ENCODE results near the gene RAI14.
A peak's percentile ranks its signal among the peaks of the same experiment; 100 is the strongest.
"Not testable (repeated sequence)": the region's sequence is repeated elsewhere in the genome, so short reads cannot be mapped to it uniquely, and the experiment has no call there.

Gene RAI14

DNA sequence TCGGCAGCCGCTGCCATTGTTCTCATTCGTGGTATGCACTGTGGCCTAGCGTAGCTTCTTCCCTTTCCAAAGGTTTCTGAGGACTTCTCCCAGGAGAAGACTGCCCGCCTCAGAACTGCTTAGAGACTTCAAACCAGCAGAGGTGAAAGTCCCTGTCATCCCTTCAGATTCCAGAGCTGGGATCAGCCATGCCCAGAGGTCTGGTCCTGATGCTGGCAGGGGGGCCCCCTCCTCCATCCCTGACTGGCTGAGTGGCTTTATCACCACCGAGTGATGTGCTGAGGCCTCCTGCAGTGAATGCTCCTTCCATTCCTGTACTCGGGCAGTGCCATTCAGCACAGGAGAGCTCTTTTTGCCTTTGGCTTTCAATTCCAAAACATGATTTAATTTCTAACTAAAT, 174.7 kb downstream of the RAI14 start:
- H3K9me3 ChIP-seq (ENCODE audit: control insufficient read depth in 2 of 2, low read length in 2 of 2); H3K4me1 ChIP-seq (ENCODE audit: control insufficient read depth in 2 of 2, insufficient read depth in 2 of 2, low read length in 2 of 2); H3K9ac ChIP-seq (ENCODE audit: low read depth in 1 of 2, low read length in 2 of 2); H3K4me3 ChIP-seq (ENCODE audit: low read length in 2 of 2); H3K27me3 ChIP-seq (ENCODE audit: control insufficient read depth in 2 of 2, insufficient read depth in 2 of 2, low read length in 2 of 2); H3K27ac ChIP-seq (ENCODE audit: low read depth in 2 of 2, low read length in 2 of 2); H3K36me3 ChIP-seq (ENCODE audit: control insufficient read depth in 2 of 2, insufficient read depth in 2 of 2, low read length in 2 of 2): not testable (repeated sequence)

GRCh38 chr5:34831303-34831702, 175.2 kb downstream of the RAI14 start:
- no peaks in the 10 kb centered on the region for H3K9me3 ChIP-seq (ENCODE audit: control insufficient read depth in 2 of 2, low read length in 2 of 2)
- no peak overlapping the region for H3K27ac ChIP-seq (ENCODE audit: low read depth in 2 of 2, low read length in 2 of 2)
- no peak overlapping the region for H3K4me3 ChIP-seq (ENCODE audit: low read length in 2 of 2)
- no peaks in the 10 kb centered on the region for H3K4me1 ChIP-seq (ENCODE audit: control insufficient read depth in 2 of 2, insufficient read depth in 2 of 2, low read length in 2 of 2)
- no peak overlapping the region for H3K9ac ChIP-seq (ENCODE audit: low read depth in 1 of 2, low read length in 2 of 2)
- peaks cover 3 to 4% of the 10 kb centered on the region in 2 donors for H3K36me3 ChIP-seq (ENCODE audit: control insufficient read depth in 2 of 2, insufficient read depth in 2 of 2, low read length in 2 of 2)
- no peaks in the 10 kb centered on the region for H3K27me3 ChIP-seq (ENCODE audit: control insufficient read depth in 2 of 2, insufficient read depth in 2 of 2, low read length in 2 of 2)

GRCh38 chr5:34832568-34832967, 176.4 kb downstream of the RAI14 start:
- Histone ChIP-seq H3K4me1 (ENCODE audit: control insufficient read depth in 2 of 2, insufficient read depth in 2 of 2, low read length in 2 of 2) (no peaks in the 10 kb centered on the region), H3K4me3 (ENCODE audit: low read length in 2 of 2) (no peak overlapping the region), H3K27me3 (ENCODE audit: control insufficient read depth in 2 of 2, insufficient read depth in 2 of 2, low read length in 2 of 2) (no peaks in the 10 kb centered on the region), H3K27ac (ENCODE audit: low read depth in 2 of 2, low read length in 2 of 2) (no peak overlapping the region), H3K9me3 (ENCODE audit: control insufficient read depth in 2 of 2, low read length in 2 of 2) (no peaks in the 10 kb centered on the region), H3K9ac (ENCODE audit: low read depth in 1 of 2, low read length in 2 of 2) (no peak overlapping the region), H3K36me3 (ENCODE audit: control insufficient read depth in 2 of 2, insufficient read depth in 2 of 2, low read length in 2 of 2) (no peaks in the 10 kb centered on the region)

GRCh38 chr5:34833090-34833489, 177.0 kb downstream of the RAI14 start:
- H3K4me1 ChIP-seq (ENCODE audit: control insufficient read depth in 2 of 2, insufficient read depth in 2 of 2, low read length in 2 of 2) = no peaks in the 10 kb centered on the region
- no peaks in the 10 kb centered on the region for H3K27me3 ChIP-seq (ENCODE audit: control insufficient read depth in 2 of 2, insufficient read depth in 2 of 2, low read length in 2 of 2)
- no peak overlapping the region for H3K27ac ChIP-seq (ENCODE audit: low read depth in 2 of 2, low read length in 2 of 2)
- no peak overlapping the region for H3K4me3 ChIP-seq (ENCODE audit: low read length in 2 of 2)
- H3K36me3 ChIP-seq (ENCODE audit: control insufficient read depth in 2 of 2, insufficient read depth in 2 of 2, low read length in 2 of 2) = no peaks in the 10 kb centered on the region
- no peak overlapping the region for H3K9ac ChIP-seq (ENCODE audit: low read depth in 1 of 2, low read length in 2 of 2)
- H3K9me3 ChIP-seq (ENCODE audit: control insufficient read depth in 2 of 2, low read length in 2 of 2) = no peaks in the 10 kb centered on the region

- Histone ChIP-seq H3K4me1 (ENCODE audit: control insufficient read depth in 2 of 2, insufficient read depth in 2 of 2, low read length in 2 of 2) (peaks cover 0 to 4% of the 10 kb centered on the region in 2 donors), H3K36me3 (ENCODE audit: control insufficient read depth in 2 of 2, insufficient read depth in 2 of 2, low read length in 2 of 2) (no peaks in the 10 kb centered on the region), H3K27me3 (ENCODE audit: control insufficient read depth in 2 of 2, insufficient read depth in 2 of 2, low read length in 2 of 2) (no peaks in the 10 kb centered on the region), H3K9me3 (ENCODE audit: control insufficient read depth in 2 of 2, low read length in 2 of 2) (no peaks in the 10 kb centered on the region), H3K9ac (ENCODE audit: low read depth in 1 of 2, low read length in 2 of 2) (no peak overlapping the region), H3K27ac (ENCODE audit: low read depth in 2 of 2, low read length in 2 of 2) (no peak overlapping the region), H3K4me3 (ENCODE audit: low read length in 2 of 2) (no peak overlapping the region)
These were observed 178.1 kb downstream of the RAI14 start for GRCh38 chr5:34833976-34834793.

DNA sequence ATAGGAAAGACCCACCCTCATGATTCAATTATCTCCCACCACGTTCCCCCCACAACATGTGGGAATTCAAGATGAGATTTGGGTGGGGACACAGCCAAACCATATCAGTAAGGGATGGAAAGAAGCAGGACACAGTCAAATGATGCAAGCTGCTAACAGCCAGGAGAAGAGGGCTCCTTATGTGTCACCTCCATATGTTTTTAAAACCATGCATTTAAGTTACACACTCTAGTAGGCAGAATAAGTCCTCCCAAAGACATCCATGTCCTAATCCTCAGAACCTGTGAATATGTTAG, 178.6 kb downstream of the RAI14 start:
- H3K4me3 ChIP-seq (ENCODE audit: low read length in 2 of 2) = no peak overlapping the region
- H3K4me1 ChIP-seq (ENCODE audit: control insufficient read depth in 2 of 2, insufficient read depth in 2 of 2, low read length in 2 of 2) = peaks cover 0 to 8% of the 10 kb centered on the region in 2 donors
- no peaks in the 10 kb centered on the region for H3K27me3 ChIP-seq (ENCODE audit: control insufficient read depth in 2 of 2, insufficient read depth in 2 of 2, low read length in 2 of 2)
- H3K9ac ChIP-seq (ENCODE audit: low read depth in 1 of 2, low read length in 2 of 2) = no peak overlapping the region
- H3K36me3 ChIP-seq (ENCODE audit: control insufficient read depth in 2 of 2, insufficient read depth in 2 of 2, low read length in 2 of 2) = no peaks in the 10 kb centered on the region
- H3K9me3 ChIP-seq (ENCODE audit: control insufficient read depth in 2 of 2, low read length in 2 of 2) = no peaks in the 10 kb centered on the region
- no peak overlapping the region for H3K27ac ChIP-seq (ENCODE audit: low read depth in 2 of 2, low read length in 2 of 2)

- H3K27me3 ChIP-seq (ENCODE audit: control insufficient read depth in 2 of 2, insufficient read depth in 2 of 2, low read length in 2 of 2) = no peaks in the 10 kb centered on the region
- H3K9ac ChIP-seq (ENCODE audit: low read depth in 1 of 2, low read length in 2 of 2) = no peak overlapping the region
- no peaks in the 10 kb centered on the region for H3K9me3 ChIP-seq (ENCODE audit: control insufficient read depth in 2 of 2, low read length in 2 of 2)
- no peaks in the 10 kb centered on the region for H3K36me3 ChIP-seq (ENCODE audit: control insufficient read depth in 2 of 2, insufficient read depth in 2 of 2, low read length in 2 of 2)
- no peak overlapping the region for H3K27ac ChIP-seq (ENCODE audit: low read depth in 2 of 2, low read length in 2 of 2)
- peaks cover 0 to 8% of the 10 kb centered on the region in 2 donors for H3K4me1 ChIP-seq (ENCODE audit: control insufficient read depth in 2 of 2, insufficient read depth in 2 of 2, low read length in 2 of 2)
- no peak overlapping the region for H3K4me3 ChIP-seq (ENCODE audit: low read length in 2 of 2)
These were observed 179.5 kb downstream of the RAI14 start for GRCh38 chr5:34835664-34836063.

- Histone ChIP-seq H3K9me3 (ENCODE audit: control insufficient read depth in 2 of 2, low read length in 2 of 2) (no peaks in the 10 kb centered on the region), H3K4me3 (ENCODE audit: low read length in 2 of 2) (peak within 1 kb of the TSS; percentile 86 to 98), H3K9ac (ENCODE audit: low read depth in 1 of 2, low read length in 2 of 2) (peak within 1 kb of the TSS; percentile 42 to 70), H3K4me1 (ENCODE audit: control insufficient read depth in 2 of 2, insufficient read depth in 2 of 2, low read length in 2 of 2) (peaks cover 0 to 8% of the 10 kb centered on the region in 2 donors), H3K36me3 (ENCODE audit: control insufficient read depth in 2 of 2, insufficient read depth in 2 of 2, low read length in 2 of 2) (no peaks in the 10 kb centered on the region), H3K27me3 (ENCODE audit: control insufficient read depth in 2 of 2, insufficient read depth in 2 of 2, low read length in 2 of 2) (no peaks in the 10 kb centered on the region), H3K27ac (ENCODE audit: low read depth in 2 of 2, low read length in 2 of 2) (peak within 1 kb of the TSS; percentile 70 to 78)
These were observed 182.9 kb downstream of the RAI14 start, which contains the start of gene TTC23L for GRCh38 chr5:34838785-34839714. Gene TTC23L (plus strand): TSS chr5:34839164. CDS start chr5:34840672, 1,508 bp downstream.

DNA sequence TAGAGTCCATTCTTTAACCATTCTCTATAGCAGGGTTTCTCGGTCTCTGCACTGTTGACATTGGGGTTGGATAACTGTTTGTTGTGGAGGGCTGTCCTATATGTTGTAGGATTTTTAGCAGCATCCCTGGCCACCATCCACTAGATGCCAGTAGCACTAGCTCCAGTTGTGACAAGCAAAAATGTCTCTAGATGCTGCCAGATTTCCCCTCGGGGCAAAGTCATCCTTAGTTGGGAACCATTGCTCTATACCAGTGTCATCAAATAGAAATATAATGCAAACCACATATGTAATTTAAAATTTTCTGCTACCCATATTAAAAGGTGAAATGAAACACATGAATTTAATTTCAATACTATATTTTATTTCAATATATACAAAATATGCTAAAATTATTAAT, 185.7 kb downstream of the RAI14 start:
- no peak overlapping the region for H3K9ac ChIP-seq (ENCODE audit: low read depth in 1 of 2, low read length in 2 of 2)
- H3K27me3 ChIP-seq (ENCODE audit: control insufficient read depth in 2 of 2, insufficient read depth in 2 of 2, low read length in 2 of 2) = no peaks in the 10 kb centered on the region

GRCh38 chr5:34842554-34842953, 186.4 kb downstream of the RAI14 start:
- Histone ChIP-seq H3K36me3 (ENCODE audit: control insufficient read depth in 2 of 2, insufficient read depth in 2 of 2, low read length in 2 of 2) (no peaks in the 10 kb centered on the region), H3K4me1 (ENCODE audit: control insufficient read depth in 2 of 2, insufficient read depth in 2 of 2, low read length in 2 of 2) (peaks cover 0 to 8% of the 10 kb centered on the region in 2 donors), H3K27ac (ENCODE audit: low read depth in 2 of 2, low read length in 2 of 2) (no peak overlapping the region), H3K9me3 (ENCODE audit: control insufficient read depth in 2 of 2, low read length in 2 of 2) (no peaks in the 10 kb centered on the region), H3K27me3 (ENCODE audit: control insufficient read depth in 2 of 2, insufficient read depth in 2 of 2, low read length in 2 of 2) (no peaks in the 10 kb centered on the region), H3K4me3 (ENCODE audit: low read length in 2 of 2) (no peak overlapping the region), H3K9ac (ENCODE audit: low read depth in 1 of 2, low read length in 2 of 2) (no peak overlapping the region)

More for the DNA sequence above, 185.7 kb downstream of the RAI14 start:
- Histone ChIP-seq H3K4me1 (ENCODE audit: control insufficient read depth in 2 of 2, insufficient read depth in 2 of 2, low read length in 2 of 2) (peaks cover 0 to 8% of the 10 kb centered on the region in 2 donors), H3K27ac (ENCODE audit: low read depth in 2 of 2, low read length in 2 of 2) (no peak overlapping the region), H3K4me3 (ENCODE audit: low read length in 2 of 2) (no peak overlapping the region), H3K36me3 (ENCODE audit: control insufficient read depth in 2 of 2, insufficient read depth in 2 of 2, low read length in 2 of 2) (no peaks in the 10 kb centered on the region), H3K9me3 (ENCODE audit: control insufficient read depth in 2 of 2, low read length in 2 of 2) (no peaks in the 10 kb centered on the region)

All from mucosa of rectum (tissue), 2 donors.